Panc1 (cell line): ENCODE data around the gene CHST8. TPM values are rescaled to one million over a fixed set of nuclear protein-coding genes. Genes with fewer than 3 reads are reported as not detected.

Source experiments
- ATAC-seq: fragments of 200-7000 bp; cut with Tn5 transposase; 2 replicates; pipeline ENCODE4 v1.9.1; 2020; ENCODE audit warnings: mild to moderate bottlenecking, moderate library complexity
- BruUV-seq: library from RNA; stranded (reverse); fragments of 400-500 nt; replicated peaks from 2 replicates; lab custom pipeline; 2021; lab: Mats Ljungman, UMichigan
- CTCF ChIA-PET: fragments of 300-600 bp; sonication (Branson Sonifier 250); formaldehyde crosslinking; loops from one replicate; lab custom pipeline; 2022; ENCODE audit warnings: antibody characterized with exemption; lab: Charles Lee
- POLR2A ChIA-PET: fragments of 300-600 bp; sonication (Branson Sonifier 250); formaldehyde crosslinking; loops from one replicate; lab custom pipeline; 2022; ENCODE audit warnings: antibody characterized with exemption; lab: Charles Lee
- DNase-seq: peaks from one replicate; pipeline ENCODE4 v3.0.0-alpha.2; 2010; ENCODE audit warnings: low read depth, low spot score
- H3K27ac ChIP-seq: 2 replicates; pipeline ENCODE4 v1.5.1; 2011; ENCODE audit warnings: mild to moderate bottlenecking, low read length, inconsistent platforms
- H3K27me3 ChIP-seq: fragments of 200-500 bp; sonication (Bioruptor generic); 2 replicates; pipeline ENCODE4 v1.6.0; 2014; ENCODE audit warnings: low read length, inconsistent platforms; ENCODE audit not compliant: control insufficient read depth, insufficient read depth
- H3K36me3 ChIP-seq: fragments of 200-500 bp; sonication (Bioruptor generic); 2 replicates; pipeline ENCODE4 v1.5.1; 2014; ENCODE audit warnings: inconsistent platforms, mild to moderate bottlenecking, low read length, moderate library complexity; ENCODE audit not compliant: control insufficient read depth, insufficient read depth
- H3K4me1 ChIP-seq: 2 replicates; pipeline ENCODE4 v1.5.1; 2011; ENCODE audit warnings: inconsistent platforms, mild to moderate bottlenecking, low read length, moderate library complexity; ENCODE audit not compliant: control insufficient read depth, insufficient read depth
- H3K4me3 ChIP-seq, 2 experiments: 2 replicates each; pipeline ENCODE4 v1.5.1; 2011 to 2012; ENCODE audit warnings: low read depth in 2 of 2, low read length in 2 of 2, mild to moderate bottlenecking in 2 of 2, inconsistent platforms in 1 of 2, moderate library complexity in 1 of 2
- H3K9me3 ChIP-seq: fragments of 200-500 bp; sonication (Bioruptor generic); 2 replicates; pipeline ENCODE4 v1.5.1; 2014; ENCODE audit warnings: low read depth, mild to moderate bottlenecking, inconsistent platforms, low read length, moderate library complexity; ENCODE audit not compliant: control insufficient read depth, insufficient read depth
- CTCF ChIP-seq: fragments of 450-650 bp; IDR thresholded peaks from 2 replicates; pipeline ENCODE4 v1.5.1; 2017; ENCODE audit warnings: mild to moderate bottlenecking
- POLR2AphosphoS5 ChIP-seq: IDR thresholded peaks from 2 replicates; pipeline ENCODE4 v1.6.1; 2012; ENCODE audit warnings: mild to moderate bottlenecking, low read depth, low read length, moderate library complexity
- SIN3A ChIP-seq: IDR thresholded peaks from 2 replicates; pipeline ENCODE4 v1.6.1; 2012; ENCODE audit warnings: low read depth, mild to moderate bottlenecking, low read length, moderate library complexity, borderline replicate concordance; ENCODE audit not compliant: insufficient read depth
- TCF7L2 ChIP-seq: IDR thresholded peaks from 2 replicates; pipeline ENCODE4 v1.6.1; 2011; ENCODE audit warnings: mild to moderate bottlenecking, low read depth, low read length, inconsistent platforms
- in situ Hi-C: cut with HindIII; loops from 2 replicates; pipeline ENCODE4 v1.10.0; 2016; ENCODE audit warnings: low sequenced_read_pairs, low pct_unique_long_range_greater_than_20kb
- intact Hi-C: fragments of 100-400 bp; cut with micrococcal nuclease; formaldehyde crosslinking; loops from one replicate; pipeline ENCODE4 v1.10.0; 2022; ENCODE audit not compliant: unreplicated experiment
- total RNA-seq: library from RNA; stranded (reverse); gene quantifications from one replicate; pipeline ENCODE4 v1.2.1, GENCODE V29; 2021; ENCODE audit not compliant: unreplicated experiment
- TF ChIP-seq, protein P1 (sequence below), 2 experiments: IDR thresholded peaks; 2 replicates each; pipeline ENCODE4 v1.6.1; 2011 to 2012; ENCODE audit warnings: low read depth in 2 of 2, control low read depth in 1 of 2, low read length in 1 of 2, mild to moderate bottlenecking in 1 of 2, moderate library complexity in 1 of 2; ENCODE audit not compliant: insufficient read depth in 1 of 2

The CHST8 gene
- total RNA-seq, 1 experiment from 2014 or later = 0.28 TPM

- ChIA-PET CTCF (interaction anchor here (0.6 kb wide), 1 partner anchor 306 kb away, joined by 7 read pairs; no protein-coding TSS in a partner anchor), POLR2A (no interaction called here)
- Histone ChIP-seq H3K4me3 (no peak overlapping the region), H3K4me1 (peaks cover 4% of the 10 kb centered on the region; the same call in 1 of the 2 replicates), H3K27ac (no peak overlapping the region), H3K36me3 (no peaks in the 10 kb centered on the region), H3K27me3 (peaks cover 4% of the 10 kb centered on the region; the same call in 1 of the 2 replicates), H3K9me3 (no peaks in the 10 kb centered on the region)
- ATAC-seq (no peak), DNase-seq (no peak)
- in situ Hi-C loops = no loop called here
- no TSS peak for BruUV-seq
- intact Hi-C loops = no loop called here
- TF ChIP-seq SIN3A = no peak
Observed at GRCh38 chr19:33756177-33756576, 134.4 kb downstream of the CHST8 start.

DNA sequence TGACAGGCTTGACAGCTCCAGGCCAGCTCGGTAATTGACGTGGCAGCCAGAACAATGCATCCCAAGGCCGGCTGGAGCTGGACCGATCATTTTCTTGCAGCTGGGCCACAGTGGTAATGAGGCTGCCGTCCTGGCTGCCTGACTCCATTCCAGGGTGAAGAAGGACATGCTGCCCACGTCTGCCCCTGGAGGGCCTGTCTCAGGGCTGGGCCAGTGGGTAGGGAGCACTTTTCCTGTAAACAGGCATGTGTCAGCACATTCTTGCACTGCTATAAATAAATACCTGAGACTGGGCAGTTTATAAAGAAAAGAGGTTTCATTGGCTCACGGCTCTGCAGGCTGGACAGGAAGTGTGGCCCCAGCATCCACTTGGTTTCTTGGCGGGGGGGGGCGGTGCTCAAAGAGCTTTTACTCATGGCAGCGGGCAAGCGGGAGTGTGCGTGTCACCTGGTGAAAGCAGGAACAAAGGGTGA is 136.8 kb downstream of the CHST8 start:
- intact Hi-C loops (no loop called here), in situ Hi-C loops (no loop called here)
- ChIA-PET CTCF (interaction anchor here (1.2 kb wide), 1 partner anchor 338 kb away, joined by 3 read pairs; no protein-coding TSS in a partner anchor), POLR2A (no interaction called here)
- no TSS peak for BruUV-seq
- Histone ChIP-seq H3K4me1 (peaks cover 4% of the 10 kb centered on the region; the same call in 1 of the 2 replicates), H3K27me3 (0 out of 2 replicates have a peak, but pooled peaks cover 3% of the 10 kb centered on the region), H3K27ac (no peak overlapping the region), H3K36me3 (no peaks in the 10 kb centered on the region), H3K4me3 (no peak overlapping the region), H3K9me3 (no peaks in the 10 kb centered on the region)
- TF ChIP-seq CTCF (no peak), POLR2AphosphoS5 (no peak), SIN3A (no peak), TCF7L2 (no peak)
- TF ChIP-seq, protein P1, sequence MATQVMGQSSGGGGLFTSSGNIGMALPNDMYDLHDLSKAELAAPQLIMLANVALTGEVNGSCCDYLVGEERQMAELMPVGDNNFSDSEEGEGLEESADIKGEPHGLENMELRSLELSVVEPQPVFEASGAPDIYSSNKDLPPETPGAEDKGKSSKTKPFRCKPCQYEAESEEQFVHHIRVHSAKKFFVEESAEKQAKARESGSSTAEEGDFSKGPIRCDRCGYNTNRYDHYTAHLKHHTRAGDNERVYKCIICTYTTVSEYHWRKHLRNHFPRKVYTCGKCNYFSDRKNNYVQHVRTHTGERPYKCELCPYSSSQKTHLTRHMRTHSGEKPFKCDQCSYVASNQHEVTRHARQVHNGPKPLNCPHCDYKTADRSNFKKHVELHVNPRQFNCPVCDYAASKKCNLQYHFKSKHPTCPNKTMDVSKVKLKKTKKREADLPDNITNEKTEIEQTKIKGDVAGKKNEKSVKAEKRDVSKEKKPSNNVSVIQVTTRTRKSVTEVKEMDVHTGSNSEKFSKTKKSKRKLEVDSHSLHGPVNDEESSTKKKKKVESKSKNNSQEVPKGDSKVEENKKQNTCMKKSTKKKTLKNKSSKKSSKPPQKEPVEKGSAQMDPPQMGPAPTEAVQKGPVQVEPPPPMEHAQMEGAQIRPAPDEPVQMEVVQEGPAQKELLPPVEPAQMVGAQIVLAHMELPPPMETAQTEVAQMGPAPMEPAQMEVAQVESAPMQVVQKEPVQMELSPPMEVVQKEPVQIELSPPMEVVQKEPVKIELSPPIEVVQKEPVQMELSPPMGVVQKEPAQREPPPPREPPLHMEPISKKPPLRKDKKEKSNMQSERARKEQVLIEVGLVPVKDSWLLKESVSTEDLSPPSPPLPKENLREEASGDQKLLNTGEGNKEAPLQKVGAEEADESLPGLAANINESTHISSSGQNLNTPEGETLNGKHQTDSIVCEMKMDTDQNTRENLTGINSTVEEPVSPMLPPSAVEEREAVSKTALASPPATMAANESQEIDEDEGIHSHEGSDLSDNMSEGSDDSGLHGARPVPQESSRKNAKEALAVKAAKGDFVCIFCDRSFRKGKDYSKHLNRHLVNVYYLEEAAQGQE (IDR thresholded peaks at IDR 0.05; ENCODE audit: insufficient read depth in 1 of 2, low read depth in 2 of 2, low read length in 1 of 2) = no peak
- peak; percentile 46 for ATAC-seq
- DNase-seq = no peak

GRCh38 chr19:33759356-33759755 is 137.6 kb downstream of the CHST8 start:
- Histone ChIP-seq H3K36me3 (no peaks in the 10 kb centered on the region), H3K27ac (no peak overlapping the region), H3K27me3 (0 out of 2 replicates have a peak, but pooled peaks cover 3% of the 10 kb centered on the region), H3K9me3 (no peaks in the 10 kb centered on the region), H3K4me3 (no peak overlapping the region), H3K4me1 (peaks cover 4% of the 10 kb centered on the region; the same call in 1 of the 2 replicates)
- CTCF ChIA-PET = no interaction called here
- in situ Hi-C loops (no loop called here), intact Hi-C loops (no loop called here)
- no TSS peak for BruUV-seq
- DNase-seq = no peak
- POLR2A ChIA-PET = interaction anchor here (0.8 kb wide), 1 partner anchor 194 kb away, joined by 19 read pairs; no protein-coding TSS in a partner anchor
- ATAC-seq = no peak
- TF ChIP-seq SIN3A (no peak), POLR2AphosphoS5 (no peak), CTCF (no peak), TCF7L2 (no peak)
- TF ChIP-seq, protein P1 (IDR thresholded peaks at IDR 0.05; ENCODE audit: insufficient read depth in 1 of 2, low read depth in 2 of 2, low read length in 1 of 2) = no peak
